PFSK-1 (cell line): Measurements from ENCODE around the gene TBC1D16.

Experiments
- POLR2AphosphoS5 ChIP-seq: IDR thresholded peaks from 2 replicates; pipeline ENCODE4 v1.6.1; 2012; ENCODE audit warnings: low read depth, mild to moderate bottlenecking, control low read depth, low read length, moderate library complexity
- SIN3A ChIP-seq: IDR thresholded peaks from 2 replicates; pipeline ENCODE4 v1.6.1; 2012; ENCODE audit warnings: mild to moderate bottlenecking, low read length, moderate library complexity, borderline replicate concordance; ENCODE audit not compliant: insufficient read depth
- TAF1 ChIP-seq: IDR thresholded peaks from 2 replicates; pipeline ENCODE4 v1.6.1; 2012; ENCODE audit warnings: low read length, control low read depth, borderline replicate concordance; ENCODE audit not compliant: insufficient read depth

GRCh38 chr17:79991924-79992648 lies 43.6 kb downstream of the TBC1D16 start:
- TF ChIP-seq SIN3A = no peak
- no peak for TF ChIP-seq TAF1
- TF ChIP-seq POLR2AphosphoS5 = no peak
